Mesenchymal stem cell (in vitro differentiated cells and primary cell): ENCODE data around the gene NFATC1.
A peak's percentile ranks its signal among the peaks of the same experiment; 100 is the strongest.

Source experiments
- DNase-seq: peaks from one replicate; pipeline ENCODE4 v3.0.0-alpha.2; 2013
- H2AFZ ChIP-seq: one replicate; pipeline ENCODE4 v1.6.1; 2013; ENCODE audit warnings: low read depth, mild to moderate bottlenecking, control low read depth, inconsistent platforms, low read length, moderate library complexity
- H2AK5ac ChIP-seq: 2 replicates; pipeline ENCODE4 v1.6.1; 2013; ENCODE audit warnings: low read length, moderate library complexity, mild to moderate bottlenecking, inconsistent platforms; ENCODE audit not compliant: severe bottlenecking
- H2BK120ac ChIP-seq: one replicate; pipeline ENCODE4 v1.6.1; 2013; ENCODE audit warnings: low read depth, mild to moderate bottlenecking, inconsistent platforms, low read length, moderate library complexity
- H2BK12ac ChIP-seq, 2 experiments: one replicate each; pipeline ENCODE4 v1.6.1; 2013; ENCODE audit warnings: inconsistent platforms in 2 of 2, low read length in 2 of 2, mild to moderate bottlenecking in 2 of 2, moderate library complexity in 2 of 2, control low read depth in 1 of 2
- H2BK15ac ChIP-seq: one replicate; pipeline ENCODE4 v1.6.1; 2013; ENCODE audit warnings: mild to moderate bottlenecking, low read depth, inconsistent platforms; ENCODE audit not compliant: poor library complexity, severe bottlenecking
- H2BK5ac ChIP-seq: 2 replicates; pipeline ENCODE4 v1.6.1; 2013; ENCODE audit warnings: low read depth, mild to moderate bottlenecking, low read length, control low read depth, inconsistent platforms; ENCODE audit not compliant: poor library complexity, severe bottlenecking
- H3K14ac ChIP-seq, 2 experiments: one replicate each; pipeline ENCODE4 v1.6.1; 2013; ENCODE audit warnings: inconsistent platforms in 2 of 2, low read length in 2 of 2, control low read depth in 1 of 2, mild to moderate bottlenecking in 1 of 2, moderate library complexity in 1 of 2
- H3K18ac ChIP-seq, 2 experiments: one replicate each; pipeline ENCODE4 v1.6.1; 2013; ENCODE audit warnings: inconsistent platforms in 2 of 2, low read length in 2 of 2, control low read depth in 1 of 2, low read depth in 1 of 2, mild to moderate bottlenecking in 1 of 2
- H3K23ac ChIP-seq, 2 experiments: one replicate each; pipeline ENCODE4 v1.6.1; 2013; ENCODE audit warnings: inconsistent platforms in 2 of 2, low read length in 2 of 2, mild to moderate bottlenecking in 2 of 2, moderate library complexity in 2 of 2, control low read depth in 1 of 2
- H3K27ac ChIP-seq: 2 replicates; pipeline ENCODE4 v1.5.1; 2013; ENCODE audit warnings: mild to moderate bottlenecking, moderate library complexity, low read length, control low read depth, inconsistent platforms; ENCODE audit not compliant: poor library complexity, severe bottlenecking
- H3K27me3 ChIP-seq, 2 experiments: 2 replicates each; pipeline versions ENCODE4 v1.6.1 to v1.7.0; 2013; ENCODE audit warnings: low read length in 2 of 2, mild to moderate bottlenecking in 2 of 2, moderate library complexity in 2 of 2, control low read depth in 1 of 2, inconsistent platforms in 1 of 2; ENCODE audit not compliant: control insufficient read depth in 1 of 2, insufficient read depth in 1 of 2
- H3K36me3 ChIP-seq, 2 experiments: 2 replicates each; pipeline versions ENCODE4 v1.6.1 to v1.7.0; 2013; ENCODE audit warnings: low read length in 2 of 2, control low read depth in 1 of 2, inconsistent platforms in 1 of 2, low read depth in 1 of 2, mild to moderate bottlenecking in 1 of 2; ENCODE audit not compliant: insufficient read depth in 2 of 2, control insufficient read depth in 1 of 2
- H3K4ac ChIP-seq, 2 experiments: one replicate each; pipeline ENCODE4 v1.6.1; 2013; ENCODE audit warnings: inconsistent platforms in 2 of 2, low read length in 2 of 2, mild to moderate bottlenecking in 2 of 2, moderate library complexity in 2 of 2, control low read depth in 1 of 2, low read depth in 1 of 2
- H3K4me1 ChIP-seq: 2 replicates; pipeline ENCODE4 v1.6.1; 2013; ENCODE audit warnings: low read depth, low read length, control low read depth; ENCODE audit not compliant: control insufficient read depth, insufficient read depth
- H3K4me2 ChIP-seq: 2 replicates; pipeline ENCODE4 v1.6.1; 2013; ENCODE audit warnings: low read length, mild to moderate bottlenecking, inconsistent platforms; ENCODE audit not compliant: poor library complexity, severe bottlenecking
- H3K4me3 ChIP-seq, 2 experiments: 2 replicates each; pipeline versions ENCODE4 v1.5.1 to v1.7.0; 2013; ENCODE audit warnings: low read length in 2 of 2, mild to moderate bottlenecking in 2 of 2, control low read depth in 1 of 2, low read depth in 1 of 2; ENCODE audit not compliant: insufficient read depth in 1 of 2
- H3K79me1 ChIP-seq: replicated peaks from 2 replicates; pipeline ENCODE4 v1.6.1; 2013; ENCODE audit warnings: mild to moderate bottlenecking, control low read depth, low read length, inconsistent platforms; ENCODE audit not compliant: poor library complexity, severe bottlenecking
- H3K9ac ChIP-seq: 2 replicates; pipeline ENCODE4 v1.7.0; 2013; ENCODE audit warnings: mild to moderate bottlenecking, low read length, moderate library complexity
- H3K9me3 ChIP-seq: 2 replicates; pipeline ENCODE4 v1.7.0; 2013; ENCODE audit warnings: mild to moderate bottlenecking, low read length; ENCODE audit not compliant: control insufficient read depth
- H4K8ac ChIP-seq: one replicate; pipeline ENCODE4 v1.6.1; 2013; ENCODE audit warnings: inconsistent platforms, mild to moderate bottlenecking, low read length, moderate library complexity
- H4K91ac ChIP-seq: one replicate; pipeline ENCODE4 v1.6.1; 2013; ENCODE audit warnings: mild to moderate bottlenecking, low read length, inconsistent platforms
- WGBS: methylation state at CpG from one replicate; pipeline ENCODE4 v1.1.7; 2013; ENCODE audit warnings: mixed read lengths; 5-methylcytosine and 5-hydroxymethylcytosine counted together

Gene NFATC1

DNA sequence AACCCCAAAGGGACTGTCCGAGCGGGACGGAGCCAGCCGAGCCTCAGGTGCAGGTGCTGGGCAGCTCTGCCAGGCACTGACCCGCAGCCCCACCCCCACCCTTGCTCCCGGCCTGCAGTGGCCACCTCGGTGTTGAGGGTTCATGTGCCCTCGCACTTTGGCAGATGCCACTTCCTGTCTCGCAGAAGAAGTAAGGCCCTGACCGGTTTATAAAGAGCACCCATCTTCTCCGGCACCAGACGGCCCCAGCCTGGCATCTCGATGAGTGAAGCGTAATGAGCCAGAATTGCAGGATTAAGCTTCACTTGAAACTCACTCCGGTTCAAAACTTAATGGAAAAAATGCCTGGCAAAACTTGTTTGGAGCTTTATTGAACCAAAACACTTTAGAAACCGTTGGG lies 10.9 kb upstream of the NFATC1 start:
- Histone ChIP-seq H3K4me1 (no peaks in the 10 kb centered on the region), H3K9ac (no peak overlapping the region), H3K4ac (no peak overlapping the region), H3K36me3 (peaks cover 0 to 4% of the 10 kb centered on the region in 2 experiments), H2BK5ac (no peak overlapping the region), H4K91ac (no peak overlapping the region), H2AFZ (no peak overlapping the region), H3K9me3 (no peaks in the 10 kb centered on the region), H4K8ac (no peak overlapping the region), H2BK120ac (no peak overlapping the region), H3K27ac (no peak overlapping the region), H3K18ac (no peak overlapping the region), H3K27me3 (peaks cover 55 to 80% of the 10 kb centered on the region in 2 experiments), H2AK5ac (no peak overlapping the region), H2BK12ac (no peak overlapping the region), H3K79me1 (no peaks in the 10 kb centered on the region), H2BK15ac (no peak overlapping the region), H3K4me2 (no peak overlapping the region), H3K14ac (no peak overlapping the region), H3K23ac (no peak overlapping the region), H3K4me3 (no peak overlapping the region)
- no peak for DNase-seq
- 90% methylated on average over 16 of the region's 16 CpGs for WGBS

- H2BK12ac ChIP-seq: no peak overlapping the region
- no peak overlapping the region for H2BK120ac ChIP-seq
- H3K9ac ChIP-seq: no peak overlapping the region
- H3K4me1 ChIP-seq: no peaks in the 10 kb centered on the region
- H3K9me3 ChIP-seq: no peaks in the 10 kb centered on the region
- H4K91ac ChIP-seq: no peak overlapping the region
- no peak overlapping the region for H3K4ac ChIP-seq
- no peak overlapping the region for H2BK5ac ChIP-seq
- H3K4me2 ChIP-seq: no peak overlapping the region
- H3K18ac ChIP-seq: no peak overlapping the region
- H3K79me1 ChIP-seq: no peaks in the 10 kb centered on the region
- no peak overlapping the region for H2AFZ ChIP-seq
- no peak overlapping the region for H4K8ac ChIP-seq
- no peak overlapping the region for H2AK5ac ChIP-seq
- H3K23ac ChIP-seq: no peak overlapping the region
- H3K4me3 ChIP-seq: no peak overlapping the region
- no peak overlapping the region for H3K14ac ChIP-seq
- no peak overlapping the region for H2BK15ac ChIP-seq
- H3K27me3 ChIP-seq: peaks cover 56 to 85% of the 10 kb centered on the region in 2 experiments
- no peak for DNase-seq
- no peak overlapping the region for H3K27ac ChIP-seq
- WGBS: 83% methylated on average over 17 of the region's 17 CpGs
- no peaks in the 10 kb centered on the region for H3K36me3 ChIP-seq
Observed at GRCh38 chr18:79385326-79385707, 10.4 kb upstream of the NFATC1 start.

DNA sequence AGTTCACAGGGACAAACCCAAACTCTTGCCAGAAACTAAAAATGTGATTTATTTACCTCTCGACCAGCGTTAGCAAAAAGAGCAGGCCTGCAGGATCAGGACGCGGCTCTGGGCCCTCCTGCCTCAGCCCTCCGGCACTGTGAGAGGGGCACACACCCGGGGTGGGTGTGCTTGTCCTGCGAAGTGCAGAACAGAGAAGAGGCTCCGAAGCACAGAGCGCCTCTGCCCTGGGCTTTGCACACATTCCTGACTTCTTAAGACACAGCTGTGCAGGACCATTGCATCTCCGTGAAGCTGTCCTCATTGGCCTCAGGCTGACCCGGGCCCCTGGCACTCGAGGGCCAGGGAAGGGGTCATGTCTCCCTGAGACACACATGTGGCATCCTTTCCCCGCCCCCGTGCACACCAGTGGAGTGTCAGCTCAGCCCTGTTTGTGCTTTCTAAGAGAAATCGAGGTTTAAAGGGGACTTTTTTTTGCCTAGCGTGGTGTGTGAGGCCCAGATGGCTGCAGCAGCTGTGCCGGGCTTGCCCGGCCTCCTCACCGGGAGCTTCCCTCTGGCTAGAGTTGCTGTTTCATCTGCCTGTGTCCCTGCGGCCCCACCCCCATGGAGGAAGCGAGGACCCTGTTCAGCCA lies 9.9 kb upstream of the NFATC1 start:
- peaks cover 56 to 89% of the 10 kb centered on the region in 2 experiments for H3K27me3 ChIP-seq
- no peaks in the 10 kb centered on the region for H3K79me1 ChIP-seq
- H3K14ac ChIP-seq: no peak overlapping the region
- H3K4ac ChIP-seq: no peak overlapping the region
- no peak overlapping the region for H2BK120ac ChIP-seq
- no peak for DNase-seq
- H3K27ac ChIP-seq: no peak overlapping the region
- no peaks in the 10 kb centered on the region for H3K4me1 ChIP-seq
- no peak overlapping the region for H3K4me2 ChIP-seq
- no peaks in the 10 kb centered on the region for H3K9me3 ChIP-seq
- no peak overlapping the region for H2AK5ac ChIP-seq
- no peak overlapping the region for H2AFZ ChIP-seq
- no peak overlapping the region for H2BK15ac ChIP-seq
- H3K36me3 ChIP-seq: no peaks in the 10 kb centered on the region
- no peak overlapping the region for H2BK12ac ChIP-seq
- no peak overlapping the region for H4K91ac ChIP-seq
- no peak overlapping the region for H3K18ac ChIP-seq
- no peak overlapping the region for H3K9ac ChIP-seq
- H4K8ac ChIP-seq: no peak overlapping the region
- WGBS: 74% methylated on average over 21 of the region's 21 CpGs
- no peak overlapping the region for H3K23ac ChIP-seq
- H3K4me3 ChIP-seq: no peak overlapping the region
- H2BK5ac ChIP-seq: no peak overlapping the region

DNA sequence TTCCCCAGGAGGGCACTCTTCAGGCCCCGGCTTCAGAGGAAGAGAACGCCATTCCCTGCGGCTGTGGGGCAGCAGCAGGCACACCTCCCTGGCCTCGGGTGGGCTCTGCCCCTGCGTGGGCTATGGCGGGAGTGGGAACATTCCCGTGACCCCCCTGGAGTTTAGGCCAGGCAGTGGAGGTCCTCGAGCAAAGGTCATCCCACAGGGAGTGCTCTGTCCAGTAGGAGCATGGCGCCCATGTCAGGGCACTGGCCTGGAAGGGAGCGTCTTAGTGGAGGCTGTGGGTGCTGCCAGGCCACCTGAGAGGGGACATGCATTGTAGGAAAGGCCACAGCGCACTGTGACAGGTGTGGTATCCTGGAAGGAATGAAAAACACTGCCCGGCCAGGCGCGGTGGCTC lies 9.2 kb upstream of the NFATC1 start:
- no peak overlapping the region for H2BK5ac ChIP-seq
- H2BK120ac ChIP-seq: no peak overlapping the region
- 91% methylated on average over 13 of the region's 14 CpGs for WGBS
- no peak overlapping the region for H3K4me3 ChIP-seq
- H2BK15ac ChIP-seq: no peak overlapping the region
- no peak overlapping the region for H3K27ac ChIP-seq
- H3K4me2 ChIP-seq: no peak overlapping the region
- H3K27me3 ChIP-seq: peaks cover 61 to 93% of the 10 kb centered on the region in 2 experiments
- H3K9ac ChIP-seq: no peak overlapping the region
- H3K14ac ChIP-seq: peak overlapping the region in 1 of 2 experiments; percentile 72
- no peak for DNase-seq
- H2AFZ ChIP-seq: no peak overlapping the region
- no peaks in the 10 kb centered on the region for H3K9me3 ChIP-seq
- no peaks in the 10 kb centered on the region for H3K79me1 ChIP-seq
- no peak overlapping the region for H4K91ac ChIP-seq
- H2BK12ac ChIP-seq: peak overlapping the region in 1 of 2 experiments; percentile 3
- no peak overlapping the region for H3K4ac ChIP-seq
- H3K4me1 ChIP-seq: no peaks in the 10 kb centered on the region
- no peak overlapping the region for H2AK5ac ChIP-seq
- no peaks in the 10 kb centered on the region for H3K36me3 ChIP-seq
- no peak overlapping the region for H3K23ac ChIP-seq
- no peak overlapping the region for H3K18ac ChIP-seq
- no peak overlapping the region for H4K8ac ChIP-seq
